Glomerular visceral epithelial cell (primary cell): Measurements from ENCODE around the gene FBRSL1.

Experiments
- DNase-seq: peaks from one replicate; pipeline ENCODE4 v3.0.0-alpha.2; 2016; ENCODE audit errors: extremely low spot score

FBRSL1 gene

DNA sequence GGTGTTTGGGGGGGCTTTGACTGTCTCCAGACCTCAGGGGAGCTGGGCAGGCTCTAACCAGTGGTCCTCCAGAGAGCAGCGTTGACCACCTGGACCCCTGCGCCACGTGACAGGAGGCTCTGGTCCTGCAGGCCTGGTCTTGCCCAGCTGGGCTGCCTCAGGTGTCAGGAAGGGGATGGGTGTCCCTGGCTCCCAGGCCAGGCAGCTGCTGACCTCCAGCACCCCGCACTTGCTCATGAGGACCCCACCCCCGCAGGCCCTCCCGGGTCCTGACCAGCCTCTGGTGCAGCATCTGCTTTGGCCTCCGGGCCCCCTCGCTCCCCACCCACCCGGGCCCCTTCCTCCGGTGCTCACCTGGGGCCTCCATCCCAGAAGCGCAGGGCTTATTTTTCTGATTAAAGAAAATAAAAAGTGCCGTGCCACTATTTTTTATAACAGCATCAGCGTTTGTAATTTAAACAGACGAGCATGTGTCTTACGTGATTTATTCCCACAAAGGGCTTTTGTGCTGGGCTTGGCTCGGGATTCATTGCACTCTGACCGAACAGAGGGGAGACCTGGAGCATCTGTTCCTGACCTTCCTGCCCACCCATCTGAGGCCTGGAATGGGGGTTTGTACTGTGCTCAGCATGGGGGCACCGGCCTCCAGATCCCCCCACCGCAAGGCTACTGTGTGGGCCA is 21.7 kb downstream of the FBRSL1 start:
- no peak for DNase-seq

DNA sequence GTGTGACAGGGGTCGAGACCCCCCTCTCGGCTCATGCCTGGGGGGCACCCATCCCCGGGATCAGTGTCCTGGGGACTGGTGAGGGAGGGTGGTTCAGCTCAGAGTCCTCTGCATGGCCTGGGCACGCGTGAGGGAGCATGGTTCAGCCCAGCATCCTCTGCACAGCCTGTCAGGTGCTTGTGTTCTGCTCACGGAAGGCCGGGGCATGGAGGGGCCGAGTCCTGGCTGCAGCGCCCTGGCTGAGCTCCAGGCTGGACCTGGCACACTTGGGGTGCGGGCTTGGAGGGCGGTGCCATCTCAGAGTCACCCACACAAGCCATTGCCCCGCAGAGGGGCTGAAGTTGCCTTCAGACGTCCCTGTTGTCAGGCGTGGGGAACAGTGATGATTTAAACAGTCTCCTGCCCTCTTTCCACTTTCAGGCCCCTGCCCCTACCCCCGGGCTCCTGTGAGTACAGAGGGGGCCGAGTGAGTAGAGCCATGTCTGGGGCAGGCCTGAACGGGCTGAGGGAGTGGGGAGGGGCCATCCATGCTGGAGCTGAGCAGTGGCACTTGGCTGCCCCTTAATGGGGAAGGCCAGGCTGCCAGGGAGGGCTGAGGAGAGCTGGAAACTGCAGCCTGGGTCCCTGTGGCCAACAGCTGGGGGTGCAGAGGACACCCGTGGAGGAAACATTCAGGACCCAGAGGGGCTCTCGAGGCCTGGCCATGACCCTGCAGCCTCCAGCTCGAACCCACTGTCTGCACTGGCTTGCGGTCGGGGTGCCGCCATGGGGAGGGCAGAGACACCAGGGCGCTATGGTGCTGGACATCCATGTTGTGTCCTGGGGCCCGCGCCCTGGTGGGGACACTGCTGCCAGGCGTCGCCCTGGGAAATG is 22.5 kb downstream of the FBRSL1 start:
- no peak for DNase-seq

DNA sequence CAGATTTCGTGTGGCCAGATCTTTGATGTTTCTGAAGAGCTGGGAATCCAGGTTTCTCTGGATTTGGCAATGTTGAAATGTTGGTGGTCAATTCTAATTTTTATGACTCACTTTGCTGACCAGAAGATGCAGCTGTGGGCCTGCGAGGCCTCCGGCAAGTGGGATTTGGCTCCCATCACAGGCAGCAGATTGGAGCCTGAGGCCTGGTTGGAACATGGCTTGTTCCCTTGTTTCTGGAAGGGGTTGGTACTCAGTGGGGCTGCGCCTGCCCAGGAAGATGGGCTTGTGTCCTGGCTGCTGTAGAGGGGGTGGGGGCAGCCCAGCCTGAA is 23.1 kb downstream of the FBRSL1 start:
- DNase-seq, result no peak

DNA sequence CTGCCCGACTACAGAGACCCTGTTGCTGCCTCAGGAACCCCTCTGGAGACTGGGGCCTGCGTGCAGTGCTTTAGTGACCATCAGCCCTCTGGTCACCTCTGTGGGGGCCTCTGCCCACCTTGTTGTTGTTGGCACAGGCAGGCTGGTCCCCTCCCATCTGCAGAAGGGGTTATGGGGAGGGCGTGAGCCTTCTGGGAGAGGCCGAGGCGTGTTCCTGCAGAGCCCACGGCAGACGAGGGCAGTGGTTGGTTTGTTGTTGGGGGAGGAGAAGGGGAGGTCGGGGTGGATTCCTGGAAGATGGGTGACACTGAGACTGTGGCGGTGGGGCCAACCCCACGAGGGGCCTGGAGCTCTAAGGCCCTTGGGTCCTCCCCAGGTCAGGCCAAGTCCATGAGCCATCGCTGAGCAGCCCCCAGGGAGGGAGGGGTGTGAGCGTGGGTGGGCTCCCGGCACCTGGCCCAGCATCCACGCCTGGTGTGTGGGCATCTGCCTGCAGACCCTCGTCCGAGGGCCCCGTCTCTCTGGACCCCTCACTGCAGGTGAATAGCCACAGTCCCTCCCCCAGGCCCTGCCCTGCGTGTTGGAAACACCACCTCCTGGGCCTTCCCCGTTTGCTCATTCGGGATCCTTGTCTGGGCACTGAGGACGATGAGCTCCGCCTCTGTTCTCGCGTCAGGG is 23.6 kb downstream of the FBRSL1 start:
- no peak for DNase-seq

GRCh38 chr12:132514216-132514820 is 24.4 kb downstream of the FBRSL1 start:
- no peak for DNase-seq

GRCh38 chr12:132514838-132515237 is 24.9 kb downstream of the FBRSL1 start:
- no peak for DNase-seq

GRCh38 chr12:132516095-132517012 is 26.4 kb downstream of the FBRSL1 start:
- no peak for DNase-seq

- no peak for DNase-seq
These were observed 27.2 kb downstream of the FBRSL1 start for GRCh38 chr12:132517013-132517739.

DNA sequence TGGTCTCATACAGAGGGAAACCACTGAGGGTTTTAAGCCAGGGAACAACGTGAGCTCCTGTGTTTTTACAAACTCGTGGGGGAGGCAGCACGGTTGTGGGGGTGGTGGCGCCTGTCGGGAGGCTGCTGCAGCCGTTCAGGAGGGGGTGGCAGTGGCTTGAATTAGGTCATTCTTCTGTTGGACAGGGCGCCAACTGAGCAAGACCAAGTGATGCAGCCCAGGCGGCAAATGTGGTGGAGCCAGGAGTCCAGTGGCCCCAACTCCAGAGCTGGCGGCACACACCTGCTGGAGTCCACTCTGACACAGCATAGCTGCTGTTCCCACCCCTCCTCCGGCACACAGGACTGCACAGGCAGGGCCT is 27.8 kb downstream of the FBRSL1 start:
- DNase-seq, result no peak

DNA sequence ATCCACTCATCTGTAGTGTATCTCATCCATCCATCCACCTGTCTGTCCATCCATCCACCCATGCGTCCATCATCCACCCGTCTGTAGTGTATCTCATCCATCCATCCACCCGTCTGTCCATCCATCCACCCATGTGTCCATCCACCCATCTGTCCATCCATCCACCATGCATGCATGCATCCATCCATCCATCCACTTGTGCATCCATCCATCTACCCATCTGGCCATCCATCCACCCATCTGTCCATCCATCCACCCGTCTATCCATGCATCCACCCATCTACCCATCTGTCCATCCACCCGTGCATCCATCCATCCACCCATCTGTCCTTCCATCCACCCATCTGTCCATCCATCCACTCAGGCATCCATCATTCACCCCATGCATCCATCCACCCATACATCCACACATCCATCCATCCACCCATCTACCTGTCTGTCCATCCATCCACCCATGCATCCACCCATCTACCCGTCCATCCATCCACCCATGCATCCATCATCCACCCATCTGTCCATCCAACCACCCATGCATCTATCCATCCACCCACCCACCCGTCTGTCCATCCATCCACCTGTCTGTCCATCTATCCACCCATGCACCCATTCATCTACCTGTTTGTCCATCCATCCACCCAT is 28.5 kb downstream of the FBRSL1 start:
- no peak for DNase-seq

GRCh38 chr12:132520421-132521199 is 30.7 kb downstream of the FBRSL1 start:
- DNase-seq, result no peak

DNA sequence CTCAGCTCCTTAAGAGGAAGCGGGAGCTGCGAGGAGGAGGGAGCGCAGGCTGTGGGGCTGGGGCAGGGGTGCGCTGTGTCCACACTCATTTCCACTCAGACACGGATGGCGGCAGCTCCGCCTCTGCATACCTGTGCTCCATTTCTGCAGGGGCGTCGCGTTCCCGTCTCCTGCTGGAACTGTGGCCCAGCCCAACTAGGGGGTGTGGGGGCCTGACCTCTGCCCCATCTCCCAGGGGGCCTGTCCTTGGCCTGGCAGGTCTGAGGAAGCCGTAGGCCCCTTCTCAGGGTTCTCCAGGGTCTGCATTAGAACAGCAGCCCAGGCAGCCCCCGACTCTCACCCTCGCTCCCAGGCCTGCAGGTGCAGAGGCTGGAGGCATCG is 31.2 kb downstream of the FBRSL1 start:
- no peak for DNase-seq

- DNase-seq, result no peak
These were observed 31.9 kb downstream of the FBRSL1 start for GRCh38 chr12:132521712-132522292.

DNA sequence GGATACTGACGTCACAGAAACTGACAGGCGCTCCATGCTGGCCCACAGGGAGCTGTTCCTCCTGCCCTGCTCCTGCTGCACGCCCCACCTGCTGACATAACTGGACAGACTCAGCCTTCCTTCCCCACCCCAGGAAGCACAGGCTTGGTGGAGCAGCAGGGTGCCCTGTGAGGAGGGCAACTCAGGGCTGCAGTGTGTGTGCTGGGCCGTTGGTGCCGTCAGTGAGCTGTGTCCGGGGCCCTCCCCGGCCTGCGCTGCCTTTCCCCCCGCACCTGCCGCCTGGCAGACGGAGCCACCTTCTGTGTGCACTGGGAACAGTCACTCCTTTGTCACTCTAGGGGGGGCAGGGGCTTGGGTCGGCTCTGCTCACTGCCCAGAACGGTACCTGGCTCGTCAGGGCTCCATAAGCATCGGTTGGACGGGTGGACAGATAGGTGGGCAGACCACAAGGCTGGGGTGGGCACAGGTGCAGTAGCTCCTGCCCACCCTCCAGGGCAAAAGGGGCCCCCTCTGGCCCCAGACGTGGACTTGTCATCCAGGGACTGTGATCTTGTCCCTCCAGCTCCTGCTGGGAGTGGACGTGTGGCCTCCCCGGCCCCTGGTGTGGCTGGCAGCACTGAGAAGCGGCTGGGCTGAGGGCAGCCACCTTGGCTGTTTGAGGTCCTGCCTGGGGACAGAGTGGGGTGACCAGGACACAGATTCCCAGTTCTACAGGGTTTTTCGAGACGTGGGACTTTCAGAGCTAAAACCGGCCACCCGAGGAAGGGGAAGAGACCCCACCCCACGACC is 32.8 kb downstream of the FBRSL1 start:
- no peak for DNase-seq

DNA sequence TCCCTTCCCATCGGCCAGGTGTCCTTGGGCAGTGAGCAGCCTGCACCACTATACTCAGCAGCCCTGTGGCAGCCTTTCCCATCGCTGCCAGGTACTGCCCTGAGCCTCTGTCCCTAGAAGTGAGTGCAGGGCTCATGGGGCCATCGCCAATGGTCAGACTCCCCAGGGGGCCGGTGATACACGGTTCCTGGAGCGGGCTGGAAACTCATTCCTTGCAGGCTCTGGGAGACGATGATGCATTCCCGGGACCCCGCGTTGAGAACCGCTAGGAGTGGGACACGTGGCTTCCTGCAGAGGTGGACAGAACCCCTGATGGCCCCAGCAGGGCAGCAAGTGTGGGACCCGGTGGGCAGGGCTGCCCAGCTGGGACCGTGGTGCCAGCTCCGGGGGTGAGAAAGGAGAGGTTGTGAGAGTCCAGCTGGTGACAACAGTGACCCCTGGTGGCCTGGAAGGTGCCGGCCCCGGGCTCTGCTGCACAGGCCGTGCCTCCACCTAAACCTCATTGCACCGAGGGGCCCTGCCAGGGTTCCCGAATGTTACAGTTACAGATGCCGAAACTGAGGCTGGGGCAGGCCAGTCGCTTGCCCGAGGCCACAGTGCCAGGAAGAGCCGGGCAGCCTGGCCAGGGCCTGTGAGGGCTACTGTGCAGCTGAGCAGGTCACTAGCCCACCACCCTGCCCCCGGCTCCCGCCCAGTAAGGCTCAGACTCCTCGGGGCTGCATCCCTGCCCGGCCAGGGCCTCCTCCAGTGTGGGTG is 33.8 kb downstream of the FBRSL1 start:
- DNase-seq, result peak; percentile 45

DNA sequence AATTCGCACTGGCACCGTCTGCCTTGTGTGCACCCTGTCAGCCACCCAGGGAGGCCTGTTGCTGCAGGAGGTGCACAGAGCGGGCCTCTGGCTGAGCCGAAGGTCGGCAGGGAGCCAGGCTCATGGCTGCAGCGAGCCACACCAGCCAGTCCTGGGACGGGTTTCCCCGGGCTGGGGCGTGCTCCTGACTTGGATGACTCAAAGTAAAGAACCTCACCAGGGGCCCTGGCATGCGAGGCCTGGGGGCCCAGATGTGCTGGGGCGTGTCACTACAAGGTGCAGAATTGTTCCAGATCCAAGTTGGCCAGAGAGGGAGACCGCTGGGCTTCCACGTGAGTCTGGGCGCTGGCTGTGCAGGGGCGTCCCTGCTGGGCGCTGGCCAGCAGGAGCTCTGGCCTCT is 34.5 kb downstream of the FBRSL1 start:
- peak; percentile 93 for DNase-seq

GRCh38 chr12:132525011-132525832 is 35.3 kb downstream of the FBRSL1 start:
- no peak for DNase-seq
